ENCODE results near the gene RAB6A. TPM values are rescaled to one million over a fixed set of nuclear protein-coding genes. Genes with fewer than 3 reads are reported as not detected.
"Not testable (repeated sequence)": the region's sequence is repeated elsewhere in the genome, so short reads cannot be mapped to it uniquely, and the experiment has no call there.

Gene RAB6A
- total RNA-seq, 4 donors from 2014 or later: 119 to 178 (median 151) TPM

DNA sequence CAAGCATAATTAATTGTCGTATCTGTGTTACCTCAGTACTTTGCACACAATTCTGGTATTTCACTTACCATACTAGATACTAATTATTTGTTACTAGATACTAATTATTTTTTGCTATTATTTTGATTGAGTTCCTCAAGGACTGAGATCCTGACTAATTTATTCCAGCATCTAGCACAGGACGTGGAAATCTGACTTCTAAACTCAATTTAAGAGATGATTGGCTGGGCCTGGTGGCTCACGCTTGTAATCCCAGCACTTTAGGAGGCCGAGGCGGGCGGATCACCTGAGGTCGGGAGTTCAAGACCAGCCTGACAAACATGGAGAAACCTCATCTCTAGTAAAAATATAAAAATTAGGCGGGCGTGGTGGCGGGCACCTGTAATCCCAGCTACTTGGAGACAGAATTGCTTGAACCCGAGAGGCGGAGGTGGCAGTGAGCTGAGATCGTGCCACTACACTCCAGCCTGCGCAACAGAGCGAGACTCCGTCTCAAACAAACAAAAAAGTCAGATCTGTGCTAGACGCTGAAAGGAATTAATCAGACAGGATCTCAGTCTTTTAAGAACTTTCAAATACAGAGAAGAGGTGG lies 26.3 kb upstream of the RAB6A start:
- WGBS, 2 donors: 39 to 52% methylated on average over 17 of the region's 17 CpGs
- intact Hi-C loops (cut with DNase I; ENCODE audit: low total_unique reads): no loop called here
- peak overlapping the region; percentile 29 for H3K4me3 ChIP-seq (ENCODE audit: low read depth, poor library complexity, severe bottlenecking)
- DNase-seq (ENCODE audit: low spot score in 2 of 2): no peak
- TF ChIP-seq, protein P1, sequence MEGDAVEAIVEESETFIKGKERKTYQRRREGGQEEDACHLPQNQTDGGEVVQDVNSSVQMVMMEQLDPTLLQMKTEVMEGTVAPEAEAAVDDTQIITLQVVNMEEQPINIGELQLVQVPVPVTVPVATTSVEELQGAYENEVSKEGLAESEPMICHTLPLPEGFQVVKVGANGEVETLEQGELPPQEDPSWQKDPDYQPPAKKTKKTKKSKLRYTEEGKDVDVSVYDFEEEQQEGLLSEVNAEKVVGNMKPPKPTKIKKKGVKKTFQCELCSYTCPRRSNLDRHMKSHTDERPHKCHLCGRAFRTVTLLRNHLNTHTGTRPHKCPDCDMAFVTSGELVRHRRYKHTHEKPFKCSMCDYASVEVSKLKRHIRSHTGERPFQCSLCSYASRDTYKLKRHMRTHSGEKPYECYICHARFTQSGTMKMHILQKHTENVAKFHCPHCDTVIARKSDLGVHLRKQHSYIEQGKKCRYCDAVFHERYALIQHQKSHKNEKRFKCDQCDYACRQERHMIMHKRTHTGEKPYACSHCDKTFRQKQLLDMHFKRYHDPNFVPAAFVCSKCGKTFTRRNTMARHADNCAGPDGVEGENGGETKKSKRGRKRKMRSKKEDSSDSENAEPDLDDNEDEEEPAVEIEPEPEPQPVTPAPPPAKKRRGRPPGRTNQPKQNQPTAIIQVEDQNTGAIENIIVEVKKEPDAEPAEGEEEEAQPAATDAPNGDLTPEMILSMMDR (IDR thresholded peaks at IDR 0.05): no peak
- no peak for TF ChIP-seq POLR2A (IDR thresholded peaks at IDR 0.05)

GRCh38 chr11:73785467-73785866 lies 24.6 kb upstream of the RAB6A start:
- DNase-seq (ENCODE audit: low spot score in 2 of 2); intact Hi-C loops (cut with DNase I; ENCODE audit: low total_unique reads); H3K4me3 ChIP-seq (ENCODE audit: low read depth, poor library complexity, severe bottlenecking): not testable (repeated sequence)

DNA sequence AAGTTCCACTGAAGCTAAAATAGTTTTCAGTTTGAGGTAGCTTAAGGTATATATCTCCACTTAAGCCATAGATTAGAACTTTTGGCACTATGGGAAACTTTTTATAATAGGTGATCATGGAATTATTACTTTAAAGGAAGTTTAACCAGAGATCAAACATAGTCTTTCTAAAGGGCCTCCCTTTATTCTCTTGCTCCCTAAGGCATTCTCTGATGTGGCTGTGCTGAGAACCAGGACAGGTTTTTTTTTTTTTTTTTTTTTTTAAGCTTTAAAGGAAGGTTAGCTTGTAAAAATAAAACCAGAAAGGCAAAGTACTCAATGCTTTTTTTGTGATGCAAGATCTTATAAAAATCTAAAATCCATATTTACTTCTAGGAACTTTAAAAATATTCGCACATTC lies 23.9 kb upstream of the RAB6A start:
- WGBS, 2 donors: 80 to 87% methylated on average over 1 of the region's 1 CpG
- intact Hi-C loops (cut with DNase I; ENCODE audit: low total_unique reads): no loop called here
- H3K4me3 ChIP-seq (ENCODE audit: low read depth, poor library complexity, severe bottlenecking): no peak overlapping the region
- TF ChIP-seq, protein P1 (IDR thresholded peaks at IDR 0.05): no peak
- TF ChIP-seq POLR2A (IDR thresholded peaks at IDR 0.05): no peak
- no peak for DNase-seq (ENCODE audit: low spot score in 2 of 2)

DNA sequence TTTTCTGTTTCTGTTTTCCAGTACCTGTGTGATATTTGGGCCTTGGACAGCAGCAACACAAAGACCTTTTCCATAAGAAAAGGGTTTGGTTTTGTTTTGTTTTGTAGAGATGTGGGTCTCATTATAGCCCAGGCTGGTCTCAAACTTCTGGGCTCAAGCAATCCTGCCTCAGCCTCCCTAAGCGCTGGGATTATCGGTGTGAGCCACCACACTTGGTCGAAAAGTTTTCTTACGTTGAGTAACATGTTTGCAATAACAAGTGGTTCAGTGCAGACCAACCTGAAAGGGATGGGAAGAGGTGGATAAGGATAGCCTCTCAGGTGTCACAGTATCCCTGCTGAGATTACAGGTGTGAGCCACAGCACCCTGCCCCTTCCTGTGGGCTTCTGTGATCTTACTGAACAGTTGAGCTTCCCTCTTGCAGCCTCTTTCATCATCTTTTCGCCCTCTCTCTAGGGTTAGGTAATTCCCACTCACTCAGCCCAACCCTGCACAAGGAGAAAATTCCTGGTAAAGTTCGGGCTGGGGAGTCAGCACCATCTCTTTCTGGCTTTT lies 23.3 kb upstream of the RAB6A start:
- intact Hi-C loops (cut with DNase I; ENCODE audit: low total_unique reads): no loop called here
- DNase-seq (ENCODE audit: low spot score in 2 of 2): no peak
- no peak overlapping the region for H3K4me3 ChIP-seq (ENCODE audit: low read depth, poor library complexity, severe bottlenecking)
- TF ChIP-seq POLR2A (IDR thresholded peaks at IDR 0.05): no peak
- TF ChIP-seq, protein P1 (IDR thresholded peaks at IDR 0.05): no peak
- 76 to 78% methylated on average over 6 of the region's 6 CpGs for WGBS, 2 donors

DNA sequence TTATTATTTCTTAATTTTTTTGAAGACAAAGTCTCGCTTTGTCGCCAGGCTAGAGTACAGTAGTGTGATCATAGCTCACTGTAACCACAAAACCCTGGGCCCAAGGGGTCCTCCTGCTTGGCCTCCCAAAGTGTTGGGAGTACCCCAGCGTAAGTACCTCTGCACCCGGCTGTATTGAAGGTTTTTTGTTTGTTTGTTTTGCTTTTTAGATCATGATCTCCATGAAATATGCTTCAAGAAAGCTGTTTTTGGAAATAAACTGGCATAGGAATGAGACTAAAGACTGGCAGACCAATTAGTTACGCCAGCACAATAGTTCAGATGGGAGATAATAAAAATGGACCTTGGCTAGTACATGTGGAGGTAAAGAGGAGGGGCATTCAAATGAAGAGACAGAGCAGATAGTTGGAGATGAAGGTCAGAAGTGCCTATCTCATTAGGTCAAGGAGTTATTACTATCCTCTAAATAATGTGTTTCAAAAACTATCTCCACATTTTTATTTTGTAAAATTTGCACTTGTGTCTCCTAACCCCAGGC lies 22.7 kb upstream of the RAB6A start:
- 88% methylated on average over 5 of the region's 5 CpGs for WGBS, 2 donors
- DNase-seq (ENCODE audit: low spot score in 2 of 2): no peak
- no peak for TF ChIP-seq POLR2A (IDR thresholded peaks at IDR 0.05)
- TF ChIP-seq, protein P1 (IDR thresholded peaks at IDR 0.05): no peak
- intact Hi-C loops (cut with DNase I; ENCODE audit: low total_unique reads): no loop called here
- H3K4me3 ChIP-seq (ENCODE audit: low read depth, poor library complexity, severe bottlenecking): no peak overlapping the region

DNA sequence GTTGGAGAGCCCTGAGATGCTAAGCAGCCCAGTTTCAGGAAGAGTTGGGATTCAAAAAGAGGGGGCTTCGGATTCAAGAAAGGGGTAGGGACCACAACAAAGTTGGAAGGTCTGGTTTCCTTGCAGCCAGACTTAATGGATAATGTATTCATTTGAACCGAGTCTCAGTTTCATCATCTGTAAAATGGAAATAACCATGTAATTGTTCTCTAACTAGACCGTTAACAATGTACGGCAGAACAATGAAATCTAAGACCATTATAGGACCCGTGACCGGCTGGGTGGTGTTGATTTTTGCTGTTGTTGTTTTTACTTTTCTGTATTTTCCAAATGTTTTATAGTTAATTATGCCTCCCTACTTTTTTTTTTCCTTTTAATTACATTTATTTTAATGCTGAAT lies 20.4 kb upstream of the RAB6A start:
- 87 to 93% methylated on average over 6 of the region's 6 CpGs for WGBS, 2 donors
- no peak for TF ChIP-seq POLR2A (IDR thresholded peaks at IDR 0.05)
- TF ChIP-seq, protein P1 (IDR thresholded peaks at IDR 0.05): no peak
- DNase-seq (ENCODE audit: low spot score in 2 of 2): no peak
- intact Hi-C loops (cut with DNase I; ENCODE audit: low total_unique reads): no loop called here
- H3K4me3 ChIP-seq (ENCODE audit: low read depth, poor library complexity, severe bottlenecking): no peak overlapping the region

Measured in lower leg skin (tissue), 4 donors.